HL-60 (cell line): ENCODE data around the gene BAZ1B.

Experiments used
- DNase-seq, 2 experiments: peaks; one replicate each; pipeline ENCODE4 v3.0.0-alpha.2; 2010 to 2020; ENCODE audit warnings: low read depth in 1 of 2, low spot score in 1 of 2
- H3K27ac ChIP-seq: fragments of 250-450 bp; sonication (Bioruptor Pico); replicated peaks from 2 replicates; pipeline ENCODE4 v1.5.1; 2020; ENCODE audit warnings: mild to moderate bottlenecking, moderate library complexity
- H3K27me3 ChIP-seq: fragments of 250-450 bp; sonication (Bioruptor Pico); 2 replicates; pipeline ENCODE4 v1.5.1; 2021; ENCODE audit warnings: mild to moderate bottlenecking, moderate library complexity; ENCODE audit not compliant: insufficient read depth, poor library complexity, severe bottlenecking
- H3K4me3 ChIP-seq: replicated peaks from 2 replicates; pipeline ENCODE4 v1.5.1; 2011; ENCODE audit warnings: mild to moderate bottlenecking, control low read depth, low read length; ENCODE audit not compliant: insufficient read depth
- CTCF ChIP-seq: IDR thresholded peaks from one replicate; pipeline ENCODE4 v1.5.1; 2011; ENCODE audit warnings: low read length, control low read depth, inconsistent platforms; ENCODE audit not compliant: insufficient read depth
- GABPA ChIP-seq: IDR thresholded peaks from 2 replicates; pipeline ENCODE4 v1.6.1; 2012; ENCODE audit warnings: low read depth
- POLR2AphosphoS5 ChIP-seq: IDR thresholded peaks from 2 replicates; pipeline ENCODE4 v1.6.1; 2012; ENCODE audit warnings: low read depth
- REST ChIP-seq: IDR thresholded peaks from 2 replicates; pipeline ENCODE4 v1.6.1; 2012; ENCODE audit warnings: low read depth; ENCODE audit not compliant: insufficient replicate concordance
- SPI1 ChIP-seq: IDR thresholded peaks from 2 replicates; pipeline ENCODE4 v1.6.1; 2012; ENCODE audit warnings: low read depth, mild to moderate bottlenecking, borderline replicate concordance

The BAZ1B gene

GRCh38 chr7:73394422-73394821 lies 127.7 kb downstream of the BAZ1B start:
- Histone ChIP-seq H3K4me3 (no peak overlapping the region), H3K27ac (no peak overlapping the region), H3K27me3 (no peaks in the 10 kb centered on the region)
- no peak for DNase-seq
- no peak for TF ChIP-seq REST
- no peak for TF ChIP-seq GABPA
- TF ChIP-seq CTCF = no peak
- no peak for TF ChIP-seq SPI1
- TF ChIP-seq POLR2AphosphoS5 = no peak

- TF ChIP-seq GABPA (no peak), REST (no peak), POLR2AphosphoS5 (no peak), SPI1 (no peak), CTCF (no peak)
- Histone ChIP-seq H3K4me3 (no peak overlapping the region), H3K27me3 (no peaks in the 10 kb centered on the region), H3K27ac (no peak overlapping the region)
- no peak for DNase-seq
These were observed 130.7 kb downstream of the BAZ1B start for GRCh38 chr7:73391396-73391795.
